Endothelial cell of umbilical vein (primary cell): ENCODE results near the gene ANK2. TPM values are rescaled to one million over a fixed set of nuclear protein-coding genes. Genes with fewer than 3 reads are reported as not detected.
"Not testable (repeated sequence)": the region's sequence is repeated elsewhere in the genome, so short reads cannot be mapped to it uniquely, and the experiment has no call there.

Experiments
- BruUV-seq: library from RNA; stranded (reverse); fragments of 400-500 nt; replicated peaks from 2 replicates; lab custom pipeline; 2021; lab: Mats Ljungman, UMichigan
- CTCF ChIA-PET: fragments of 300-600, 350-600 bp; sonication (Branson Sonifier 250); formaldehyde crosslinking; loops from one replicate; lab custom pipeline; 2021; ENCODE audit warnings: antibody characterized with exemption, inconsistent platforms; lab: Charles Lee
- POLR2A ChIA-PET: fragments of 300-600, 350-600 bp; sonication (Branson Sonifier 250); formaldehyde crosslinking; loops from one replicate; lab custom pipeline; 2021; ENCODE audit warnings: antibody characterized with exemption, inconsistent platforms; lab: Charles Lee
- DNase-seq: peaks from one replicate; pipeline ENCODE4 v3.0.0-alpha.2; 2011; ENCODE audit warnings: low read depth, low spot score
- FAIRE-seq: peaks from 2 replicates; lab custom pipeline; 2011; peaks lifted over from hg19 to GRCh38; lab: Jason Lieb, UNC
- H2AFZ ChIP-seq: 2 replicates; pipeline ENCODE4 v1.6.0; 2012; ENCODE audit warnings: low read depth, low read length, control low read depth, inconsistent platforms
- H3K27ac ChIP-seq: 2 replicates; pipeline ENCODE4 v1.5.1; 2011; ENCODE audit warnings: low read depth, mild to moderate bottlenecking, control low read depth, low read length, moderate library complexity; ENCODE audit not compliant: insufficient read depth
- H3K27me3 ChIP-seq, 2 experiments: 2 replicates each; pipeline versions ENCODE4 v1.6.0 to v1.6.1; 2011; ENCODE audit warnings: low read length in 2 of 2, mixed read lengths in 1 of 2; ENCODE audit not compliant: control insufficient read depth in 2 of 2, insufficient read depth in 2 of 2
- H3K36me3 ChIP-seq, 2 experiments: 2 replicates in 1 of 2; 3 replicates in 1 of 2; pipeline ENCODE4 v1.5.1; 2011; ENCODE audit warnings: low read length in 2 of 2, mild to moderate bottlenecking in 1 of 2, moderate library complexity in 1 of 2; ENCODE audit not compliant: control insufficient read depth in 2 of 2, insufficient read depth in 2 of 2; ENCODE audit errors: extremely low read depth in 1 of 2
- H3K4me1 ChIP-seq: 3 replicates; pipeline ENCODE4 v1.5.1; 2011; ENCODE audit warnings: mild to moderate bottlenecking, low read length; ENCODE audit not compliant: control insufficient read depth, insufficient read depth; ENCODE audit errors: extremely low read depth
- H3K4me2 ChIP-seq: 2 replicates; pipeline ENCODE4 v1.6.1; 2011; ENCODE audit warnings: low read length, control low read depth, mixed read lengths; ENCODE audit not compliant: insufficient read depth
- H3K4me3 ChIP-seq, 3 experiments: fragments of 200-600 bp in 1 of 3; sonication (generic), shearing (Covaris generic) in 1 of 3; replicated peaks in 1 of 3; 2 replicates each; pipeline ENCODE4 v1.5.1; 2011 to 2016; ENCODE audit warnings: control low read depth in 3 of 3, low read length in 3 of 3, mild to moderate bottlenecking in 2 of 3, inconsistent platforms in 1 of 3, low read depth in 1 of 3, moderate library complexity in 1 of 3; ENCODE audit not compliant: insufficient read depth in 1 of 3
- H3K79me2 ChIP-seq: 2 replicates; pipeline ENCODE4 v1.6.0; 2012; ENCODE audit warnings: low read length, inconsistent platforms; ENCODE audit not compliant: control insufficient read depth, insufficient read depth
- H3K9ac ChIP-seq: replicated peaks from 2 replicates; pipeline ENCODE3; 2011; ENCODE audit warnings: low read length, control low read depth; ENCODE audit not compliant: insufficient read depth; ENCODE audit errors: extremely low read depth
- H3K9me1 ChIP-seq: replicated peaks from 3 replicates; pipeline ENCODE4 v1.6.0; 2011; ENCODE audit warnings: mild to moderate bottlenecking, low read length; ENCODE audit not compliant: control insufficient read depth, insufficient read depth; ENCODE audit errors: extremely low read depth
- H3K9me3 ChIP-seq: replicated peaks from 2 replicates; pipeline ENCODE4 v1.5.1; 2012; ENCODE audit warnings: low read length, inconsistent platforms; ENCODE audit not compliant: control insufficient read depth, insufficient read depth
- H4K20me1 ChIP-seq: replicated peaks from 2 replicates; pipeline ENCODE3; 2011; ENCODE audit warnings: mild to moderate bottlenecking, low read length; ENCODE audit not compliant: control insufficient read depth, insufficient read depth; ENCODE audit errors: extremely low read depth
- CTCF ChIP-seq, 2 donors: IDR thresholded peaks; 1 replicate in 1 of 2; 2 replicates in 1 of 2; pipeline ENCODE4 v1.5.1; 2011; ENCODE audit warnings: low read length in 2 of 2, mild to moderate bottlenecking in 2 of 2, moderate library complexity in 2 of 2, control low read depth in 1 of 2, inconsistent platforms in 1 of 2, low read depth in 1 of 2; ENCODE audit not compliant: insufficient read depth in 1 of 2; ENCODE audit errors: extremely low read depth in 1 of 2
- EZH2 ChIP-seq: IDR thresholded peaks from 2 replicates; pipeline ENCODE4 v1.6.1; 2012; ENCODE audit warnings: borderline replicate concordance, low read depth, mild to moderate bottlenecking, moderate library complexity, low read length, inconsistent platforms; ENCODE audit not compliant: severe bottlenecking
- FOS ChIP-seq: IDR thresholded peaks from 2 replicates; pipeline ENCODE4 v1.6.1; 2011; ENCODE audit warnings: mild to moderate bottlenecking, low read length, moderate library complexity, borderline replicate concordance; ENCODE audit not compliant: insufficient read depth
- GATA2 ChIP-seq: IDR thresholded peaks from 2 replicates; pipeline ENCODE4 v1.7.0; 2011; ENCODE audit warnings: low read depth, mild to moderate bottlenecking, moderate library complexity, mixed read lengths, low read length; ENCODE audit not compliant: insufficient read length, insufficient read depth
- JUN ChIP-seq: IDR thresholded peaks from 2 replicates; pipeline ENCODE4 v1.6.1; 2011; ENCODE audit warnings: borderline replicate concordance, low read depth; ENCODE audit not compliant: insufficient read length, insufficient read depth
- MAX ChIP-seq: IDR thresholded peaks from 2 replicates; pipeline ENCODE4 v1.6.1; 2011; ENCODE audit not compliant: insufficient read depth, insufficient read length
- MYC ChIP-seq: IDR thresholded peaks from one replicate; pipeline ENCODE4 v1.6.1; 2011; ENCODE audit warnings: mild to moderate bottlenecking, low read depth, low read length
- POLR2A ChIP-seq: IDR thresholded peaks from 2 replicates; pipeline ENCODE4 v1.6.1; 2012; ENCODE audit warnings: low read depth, mild to moderate bottlenecking, control low read depth, low read length
- POLR2AphosphoS5 ChIP-seq: IDR thresholded peaks from 2 replicates; pipeline ENCODE4 v1.6.1; 2012; ENCODE audit warnings: low read depth, mild to moderate bottlenecking, control low read depth, low read length, moderate library complexity; ENCODE audit not compliant: insufficient read depth
- dilution Hi-C: fragments of 300-500 bp; cut with MboI; formaldehyde crosslinking; loops from one replicate; pipeline ENCODE4 v1.15.0; 2019; ENCODE audit warnings: low sequenced_read_pairs; ENCODE audit not compliant: extremely low pct_ligation_motif_present
- intact Hi-C: fragments of 100-400 bp; cut with micrococcal nuclease; formaldehyde crosslinking; loops from one replicate; pipeline ENCODE4 v1.10.0; 2022
- polyA plus RNA-seq, 4 experiments: library from polyadenylated mRNA; depleted of rRNA in 3 of 4; stranded (reverse) in 3 of 4; unstranded in 1 of 4; fragments of >200 nt; gene quantifications; 2 replicates each; pipeline versions ENCODE4 v1.2.1 to v1.2.3, GENCODE V29; 2011 to 2012; ENCODE audit warnings: missing spikeins in 1 of 4
- total RNA-seq: library from RNA; stranded (reverse); gene quantifications from 2 replicates; pipeline ENCODE4 v1.2.3, GENCODE V29; 2021

Gene ANK2
- total and polyA plus RNA-seq, 2 donors (not counting 3 experiments of a cell fraction or from before 2014, with no cell fraction given): not detected

- Histone ChIP-seq H3K27me3 (no peaks in the 10 kb centered on the region), H3K4me2 (no peak overlapping the region), H4K20me1 (no peaks in the 10 kb centered on the region), H3K9me1 (no peaks in the 10 kb centered on the region), H3K79me2 (no peaks in the 10 kb centered on the region), H3K9ac (no peak overlapping the region), H2AFZ (no peak overlapping the region), H3K4me1 (no peaks in the 10 kb centered on the region), H3K4me3 (no peak overlapping the region), H3K9me3 (no peaks in the 10 kb centered on the region), H3K36me3 (no peaks in the 10 kb centered on the region), H3K27ac (no peak overlapping the region)
- dilution Hi-C loops (no loop called here), intact Hi-C loops (no loop called here)
- POLR2A ChIA-PET: no interaction called here
- no TSS peak for BruUV-seq
- CTCF ChIA-PET: no interaction called here
- FAIRE-seq (no peak), DNase-seq (no peak)
- no peak for TF ChIP-seq EZH2
- no peak for TF ChIP-seq FOS
- no peak for TF ChIP-seq CTCF (IDR thresholded peaks at IDR 0.05; ENCODE audit: extremely low read depth in 1 of 2, insufficient read depth in 1 of 2, low read depth in 1 of 2, low read length in 2 of 2)
- no peak for TF ChIP-seq MAX
- TF ChIP-seq GATA2: no peak
- TF ChIP-seq POLR2A: no peak
- TF ChIP-seq MYC: no peak
- no peak for TF ChIP-seq JUN
- no peak for TF ChIP-seq POLR2AphosphoS5
Measured at GRCh38 chr4:113065629-113066028, 16.2 kb downstream of the ANK2 start.

GRCh38 chr4:113068771-113069170, 19.3 kb downstream of the ANK2 start:
- H2AFZ ChIP-seq, DNase-seq, H3K27me3 ChIP-seq, H3K9me1 ChIP-seq, POLR2A ChIA-PET, H3K4me1 ChIP-seq, FAIRE-seq, H3K4me3 ChIP-seq, H3K4me2 ChIP-seq, H3K79me2 ChIP-seq, CTCF ChIA-PET, H3K9ac ChIP-seq, intact Hi-C loops, H3K36me3 ChIP-seq, H3K27ac ChIP-seq, H3K9me3 ChIP-seq, H4K20me1 ChIP-seq, BruUV-seq, dilution Hi-C loops: not testable (repeated sequence)
